Right lung (tissue), 10 donors: ENCODE measurements around the gene TBPL2. TPM values are rescaled to one million over a fixed set of nuclear protein-coding genes. Genes with fewer than 3 reads are reported as not detected.
"Not testable (repeated sequence)": the region's sequence is repeated elsewhere in the genome, so short reads cannot be mapped to it uniquely, and the experiment has no call there.

Source experiments
- DNase-seq, 2 donors: peaks; one replicate each; pipeline ENCODE4 v3.0.0-alpha.2; 2013
- long read RNA-seq, 8 donors: transcript quantifications; one replicate each; lab custom pipeline, GENCODE V29; 2026
- polyA plus RNA-seq, 5 donors: library from polyadenylated mRNA; unstranded; fragments of 120-200 nt; gene quantifications; one replicate each; pipeline versions ENCODE4 v1.2.1 to v1.2.3, GENCODE V29; 2013; ENCODE audit warnings: inconsistent platforms in 1 of 5, low replicate concordance in 1 of 5; ENCODE audit not compliant: insufficient read length in 5 of 5, insufficient read depth in 1 of 5

The TBPL2 gene
- not detected for polyA plus RNA-seq
- long read RNA-seq, donor 1: 0 reads
- long read RNA-seq, donor 2: 0 reads
- long read RNA-seq, donor 3: 0 reads
- long read RNA-seq, donor 4: 0 reads
- long read RNA-seq, donor 5: 0 reads
- long read RNA-seq, donor 6: 0 reads
- long read RNA-seq, donor 7: 0 reads
- long read RNA-seq, donor 8: 0 reads

DNA sequence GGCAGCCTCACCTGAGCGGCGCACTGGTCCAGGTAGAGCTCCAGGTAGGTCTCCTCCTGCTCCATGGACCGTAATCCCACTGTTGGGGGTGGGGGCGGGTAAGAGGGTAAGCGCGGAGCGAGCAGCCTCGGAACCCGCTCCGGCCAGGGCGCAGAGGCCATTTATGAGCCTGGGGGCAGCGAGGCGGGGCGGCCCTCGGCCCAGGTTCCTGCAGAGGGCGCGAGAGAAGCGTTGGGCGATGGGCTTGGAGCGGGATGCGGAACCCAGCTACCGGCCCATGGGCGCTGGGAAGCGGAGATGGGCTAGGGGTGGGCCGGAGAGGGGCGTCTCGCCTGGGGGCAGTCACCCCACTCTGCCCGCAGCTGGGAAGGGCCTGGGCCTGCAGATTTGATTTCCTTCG is at the start of gene TBPL2:
TBPL2 (minus strand) TSS at position 232 of the 400 bp plus-strand sequence; CDS start at position 65, 167 bp downstream.
- DNase-seq: no peak

DNA sequence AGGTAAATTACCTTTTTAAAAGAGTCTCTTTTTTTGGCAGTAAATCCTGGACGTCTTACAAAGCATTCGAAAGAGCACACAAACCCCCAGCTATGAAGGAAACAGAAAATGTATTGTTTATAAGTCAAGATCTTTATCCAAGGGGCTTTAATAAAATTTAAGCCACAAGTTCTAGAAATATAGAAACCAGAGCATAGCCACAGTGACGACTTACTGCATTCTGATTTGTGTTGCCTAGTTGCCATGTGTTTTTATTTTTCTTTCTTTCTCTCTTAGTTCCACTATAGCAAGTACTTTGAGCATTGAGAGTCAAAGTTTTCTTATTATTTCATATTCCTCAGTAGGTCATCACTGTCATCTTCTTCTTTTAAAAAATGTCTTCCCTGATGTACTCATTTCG is 47.8 kb upstream of the TBPL2 start:
- no peak for DNase-seq

DNA sequence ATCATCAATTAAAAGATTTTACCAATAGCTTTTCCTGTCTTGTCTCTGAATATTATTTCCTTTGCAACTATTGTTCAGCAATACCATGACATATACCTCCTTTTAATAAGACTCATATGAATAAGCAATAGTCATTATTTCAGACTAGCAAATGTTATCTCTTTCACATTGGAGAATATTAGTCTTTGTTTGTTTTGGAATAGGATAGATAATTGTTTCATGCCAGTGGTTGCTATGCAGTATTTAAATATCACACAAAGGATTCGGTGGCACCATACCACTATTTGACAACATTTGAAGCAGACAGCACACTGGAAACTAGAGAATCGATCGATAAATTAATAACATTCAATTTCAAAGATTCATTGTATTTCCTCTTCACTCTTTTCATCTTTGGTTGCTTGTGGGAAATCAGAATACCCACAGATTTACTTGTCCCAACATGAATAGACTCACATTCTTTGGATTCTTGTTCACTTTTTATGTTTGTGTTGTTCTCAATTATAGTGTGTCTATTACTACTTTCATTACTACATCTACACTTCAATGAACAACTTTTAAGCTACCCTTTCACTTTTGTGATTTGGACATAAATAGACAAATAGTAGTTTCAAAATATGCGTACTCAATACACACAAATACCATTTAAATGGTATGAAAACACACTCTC is 42.7 kb upstream of the TBPL2 start:
- no peak for DNase-seq

DNA sequence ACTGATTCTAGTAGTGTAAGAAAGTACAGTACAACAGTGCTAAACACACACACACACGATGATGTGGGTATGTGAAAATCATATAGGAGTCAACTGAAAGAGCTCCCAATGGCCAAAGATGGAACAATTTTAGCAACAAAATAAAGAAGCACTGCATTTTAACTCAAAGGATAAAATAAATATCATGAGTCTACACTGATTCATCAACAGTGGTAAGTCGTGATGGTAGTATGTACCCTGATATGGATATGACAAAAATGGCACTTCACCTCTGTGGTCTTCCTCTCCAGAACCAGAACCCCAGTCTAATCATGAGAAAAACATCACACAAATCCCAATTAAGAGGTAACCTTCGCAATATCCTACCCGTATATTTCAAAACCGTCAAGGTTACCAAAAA is 41.4 kb upstream of the TBPL2 start:
- DNase-seq: no peak

DNA sequence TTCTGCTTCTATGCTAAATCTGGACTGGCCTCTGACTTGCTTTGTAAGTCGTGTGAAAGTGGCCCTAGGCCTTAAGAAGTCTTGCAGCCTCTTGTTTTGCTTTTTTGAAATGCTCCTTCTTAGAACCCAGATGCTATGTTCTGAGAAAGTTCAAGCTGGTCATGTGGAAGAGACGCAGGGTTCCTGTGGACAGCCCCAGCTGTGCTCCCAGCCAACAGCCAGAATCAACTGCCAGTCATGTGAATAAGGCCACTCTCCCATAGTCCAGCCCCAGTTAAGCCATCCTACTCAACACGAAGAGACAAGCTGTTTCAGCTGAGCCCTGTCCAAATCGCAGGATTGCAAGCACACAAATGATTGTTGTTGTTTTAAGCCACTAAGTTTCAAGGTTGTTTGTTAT is 37.3 kb upstream of the TBPL2 start:
- no peak for DNase-seq

DNA sequence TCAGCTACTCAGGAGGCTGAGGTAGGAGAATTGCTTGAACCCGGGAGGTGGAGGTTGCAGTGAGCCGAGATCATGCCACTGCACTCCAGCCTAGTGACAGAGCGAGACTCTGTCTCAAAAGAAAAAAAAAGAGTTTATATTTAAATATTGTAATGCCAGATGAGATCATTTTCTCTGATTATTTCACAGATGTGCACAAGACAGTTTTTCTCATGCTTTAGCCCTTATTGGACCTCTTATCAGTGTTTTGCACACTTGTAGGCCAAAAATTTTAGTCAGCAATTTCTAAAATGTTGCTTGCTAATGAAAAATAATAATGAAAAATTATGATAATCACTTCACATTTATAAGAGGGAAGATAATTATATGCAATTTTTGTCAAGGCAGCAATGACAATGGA is 36.0 kb upstream of the TBPL2 start:
- DNase-seq: not testable (repeated sequence)

DNA sequence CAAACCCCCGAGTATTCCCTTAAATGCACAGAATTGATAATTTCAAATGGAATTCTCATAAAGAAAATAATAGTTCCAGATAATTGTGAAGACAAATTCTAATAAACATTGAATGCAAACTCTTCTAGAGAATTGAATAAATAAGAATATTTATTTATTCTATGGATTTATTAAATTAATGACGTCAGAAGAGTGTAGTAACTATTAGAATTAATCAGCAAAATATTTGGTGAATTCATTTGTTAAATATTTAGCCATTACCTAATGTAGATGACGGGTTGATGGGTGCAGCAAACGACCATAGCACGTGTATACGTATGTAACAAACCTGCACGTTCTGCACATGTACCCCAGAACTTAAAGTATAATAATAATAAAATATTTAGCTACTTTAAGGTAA is 33.4 kb upstream of the TBPL2 start:
- no peak for DNase-seq

DNA sequence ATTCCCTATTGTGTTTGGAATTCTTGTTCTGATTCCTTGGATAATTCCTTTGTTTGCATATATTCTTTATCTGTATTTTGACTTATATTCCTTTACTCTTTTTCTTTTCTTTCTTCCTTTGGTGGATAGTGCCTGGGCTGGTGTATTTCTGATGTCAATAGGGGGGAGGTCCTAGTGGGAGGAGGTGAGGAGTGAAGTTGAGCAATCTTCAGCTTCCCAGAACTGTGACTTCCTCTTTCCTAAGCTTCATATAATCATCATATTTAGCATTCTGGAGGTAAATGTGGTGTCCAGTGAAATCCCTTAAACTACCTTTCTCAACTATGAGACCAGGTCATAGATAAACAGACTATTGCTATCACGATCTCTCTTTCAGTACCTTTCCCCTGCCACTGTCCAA is 29.6 kb upstream of the TBPL2 start:
- DNase-seq: no peak

DNA sequence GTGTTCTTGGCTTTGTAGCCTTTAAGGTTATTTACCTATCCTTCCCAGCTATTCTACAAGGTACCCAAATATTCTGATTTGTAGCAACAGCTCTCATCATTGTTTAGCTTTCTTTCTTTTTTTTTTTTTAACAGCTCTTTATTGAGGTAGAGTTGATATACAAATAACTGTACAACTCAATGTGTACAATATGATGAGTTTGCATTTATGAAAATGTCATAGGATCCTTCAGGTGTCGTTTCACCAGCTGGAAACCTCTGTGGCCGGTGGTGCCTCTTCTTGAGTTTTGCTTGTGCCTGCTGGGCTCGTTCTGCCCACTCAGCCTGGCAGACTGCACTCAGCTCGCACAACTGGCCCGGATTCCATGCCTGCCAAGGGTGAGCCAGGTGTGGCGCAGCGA is 26.9 kb upstream of the TBPL2 start:
- no peak for DNase-seq

DNA sequence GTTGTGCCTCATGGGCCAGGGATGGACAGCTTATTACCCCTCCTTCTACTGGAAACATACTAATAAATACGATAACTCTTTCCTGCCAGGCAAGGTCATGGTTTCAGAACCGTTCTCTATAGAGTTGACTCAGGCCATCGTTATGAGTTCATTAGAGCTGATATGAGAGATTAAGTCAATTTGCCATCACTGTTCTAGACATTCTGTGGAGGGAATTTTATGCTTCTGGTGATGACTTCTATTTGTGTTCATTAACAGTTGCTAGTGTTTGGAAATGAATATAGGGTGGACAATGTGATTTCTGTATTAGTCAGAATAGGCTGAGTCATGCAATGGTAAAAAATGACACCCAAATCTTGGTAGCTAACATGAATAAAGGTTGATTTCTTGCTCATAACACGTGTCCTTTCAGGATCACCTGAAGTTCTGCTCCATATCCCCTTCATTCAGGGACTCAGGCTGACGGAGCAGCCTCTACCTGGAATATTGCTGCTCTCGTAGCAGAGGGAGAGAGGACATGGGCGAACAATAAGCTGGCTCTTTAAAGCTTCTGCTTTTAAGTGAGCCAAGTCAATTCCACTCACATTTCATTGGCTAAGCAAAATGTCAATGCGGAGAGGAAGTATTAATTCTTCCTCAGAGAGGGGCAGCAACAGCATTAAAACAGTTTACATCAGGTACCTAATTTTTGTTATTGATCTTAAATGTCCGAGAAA is 18.5 kb upstream of the TBPL2 start:
- no peak for DNase-seq

DNA sequence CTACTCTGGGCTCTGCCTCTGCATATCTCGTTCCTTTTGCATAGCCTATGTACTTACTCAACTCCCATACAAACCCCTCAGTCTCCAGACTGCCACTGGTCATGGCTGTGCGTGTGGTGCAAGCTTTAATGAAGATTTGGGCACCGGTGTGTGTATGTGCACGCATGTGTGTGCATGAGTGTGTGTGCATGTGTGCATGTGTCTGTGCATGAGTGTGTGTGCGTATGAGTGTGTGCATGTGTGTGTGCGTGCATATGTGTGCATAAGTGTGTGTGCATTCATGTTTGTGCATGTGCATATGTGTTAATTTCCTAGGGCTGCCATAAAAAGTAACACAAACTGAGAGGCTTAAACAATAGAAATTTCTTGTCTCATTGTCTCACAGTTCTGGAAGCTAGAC is 17.1 kb upstream of the TBPL2 start:
- DNase-seq: no peak

DNA sequence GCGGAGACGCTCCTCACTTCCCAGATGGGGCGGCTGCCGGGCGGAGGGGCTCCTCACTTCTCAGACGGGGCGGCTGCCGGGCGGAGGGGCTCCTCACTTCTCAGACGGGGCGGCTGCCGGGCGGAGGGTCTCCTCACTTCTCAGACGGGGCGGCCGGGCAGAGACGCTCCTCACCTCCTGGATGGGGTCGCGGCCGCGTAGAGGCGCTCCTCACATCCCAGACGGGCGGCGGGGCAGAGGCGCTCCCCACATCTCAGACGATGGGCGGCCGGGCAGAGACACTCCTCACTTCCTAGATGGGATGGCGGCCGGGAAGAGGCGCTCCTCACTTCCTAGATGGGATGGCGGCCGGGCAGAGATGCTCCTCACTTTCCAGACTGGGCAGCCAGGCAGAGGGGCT is 16.0 kb upstream of the TBPL2 start:
- DNase-seq: not testable (repeated sequence)

DNA sequence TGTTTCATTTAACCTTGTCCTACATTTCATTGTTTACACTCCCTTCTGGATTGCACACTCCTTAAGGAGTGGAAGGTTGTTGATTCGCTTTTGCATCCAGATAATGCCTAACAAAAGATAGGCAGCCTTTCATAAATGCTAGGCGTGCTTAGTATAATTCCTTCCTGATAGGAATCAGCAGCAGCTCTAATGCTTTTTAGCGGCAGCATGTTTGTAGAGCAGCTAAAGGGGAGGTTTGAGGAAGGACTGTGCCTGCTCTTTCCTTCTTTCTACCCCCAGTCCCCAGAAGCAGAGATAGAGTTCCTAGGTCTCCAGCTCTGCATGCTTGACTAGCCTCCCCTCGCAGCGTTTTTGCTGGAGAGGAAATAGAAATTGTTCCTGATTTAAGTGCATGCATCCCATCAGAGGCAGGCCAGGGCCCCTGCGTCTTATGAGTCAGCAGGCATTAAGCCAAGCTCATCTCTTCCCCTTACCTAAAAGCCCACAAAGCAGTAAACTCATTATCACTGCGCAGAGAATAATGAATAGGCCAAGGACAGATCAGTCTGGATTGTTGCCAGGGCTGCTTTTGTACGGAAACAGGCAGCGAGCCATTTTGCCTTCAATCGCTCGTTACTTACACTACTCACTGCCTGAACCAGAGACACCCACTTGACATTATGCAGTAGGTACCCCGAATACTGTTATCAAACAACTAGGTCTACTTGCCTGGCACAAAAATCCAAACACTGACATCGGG is 14.0 kb upstream of the TBPL2 start:
- DNase-seq: peak in 1 of 2 donors; percentile 14

DNA sequence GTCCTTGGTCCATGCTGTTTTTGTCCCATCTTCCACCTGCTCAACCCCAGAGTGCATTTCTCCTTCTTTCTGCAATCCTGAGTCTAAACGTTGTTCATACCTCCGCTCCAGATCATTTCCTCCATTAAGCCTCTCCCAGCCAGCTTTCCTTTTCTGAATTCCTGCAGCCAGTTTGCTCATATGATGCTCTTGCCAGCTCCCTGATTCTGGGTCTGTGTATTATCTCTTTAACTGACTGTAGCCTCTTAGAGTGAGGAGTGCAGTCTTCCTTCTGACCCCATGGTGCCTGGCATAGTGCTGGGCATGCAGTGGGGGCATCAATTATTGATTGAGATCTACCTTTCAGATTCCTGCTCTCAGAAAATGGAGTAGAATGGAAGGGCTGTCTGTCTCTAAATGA is 11.5 kb upstream of the TBPL2 start:
- no peak for DNase-seq

DNA sequence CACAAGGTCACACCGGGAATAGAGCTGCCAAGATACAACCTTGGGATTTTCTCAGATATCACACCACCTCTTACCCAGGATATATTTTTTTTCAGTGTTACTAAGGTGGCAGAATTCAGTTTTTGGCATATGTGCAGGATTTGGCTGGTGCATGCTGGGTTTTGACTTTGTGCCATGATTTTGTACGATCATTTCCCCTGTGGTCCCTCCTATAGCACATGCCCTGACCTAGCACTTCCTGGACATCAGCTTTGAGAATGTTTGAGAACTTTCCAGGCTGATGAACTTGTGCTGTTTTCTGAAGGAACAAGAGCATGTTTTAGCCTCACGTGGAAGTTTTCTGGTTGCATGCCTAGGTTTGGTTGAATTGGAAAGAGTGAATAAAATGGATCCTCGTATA is 11.0 kb upstream of the TBPL2 start:
- no peak for DNase-seq

DNA sequence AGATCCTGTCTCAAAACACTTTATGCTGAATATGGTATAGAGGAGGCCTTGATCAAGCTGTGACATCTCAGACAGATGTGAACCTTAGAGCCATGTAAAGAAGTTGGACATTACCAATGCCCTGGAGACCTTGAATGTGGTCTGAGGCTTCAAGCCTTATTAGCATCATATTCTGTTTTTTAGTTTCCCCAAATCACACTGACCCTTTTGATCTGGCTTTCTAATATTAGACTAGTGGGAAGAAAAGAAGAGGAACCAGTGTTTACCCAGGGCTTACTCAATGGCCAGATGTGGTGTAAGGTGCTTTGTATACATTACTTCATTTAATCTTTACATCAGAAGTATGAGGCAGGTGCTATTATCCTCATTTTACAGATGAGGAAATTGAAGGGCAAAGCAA is 10.6 kb upstream of the TBPL2 start:
- DNase-seq: no peak

DNA sequence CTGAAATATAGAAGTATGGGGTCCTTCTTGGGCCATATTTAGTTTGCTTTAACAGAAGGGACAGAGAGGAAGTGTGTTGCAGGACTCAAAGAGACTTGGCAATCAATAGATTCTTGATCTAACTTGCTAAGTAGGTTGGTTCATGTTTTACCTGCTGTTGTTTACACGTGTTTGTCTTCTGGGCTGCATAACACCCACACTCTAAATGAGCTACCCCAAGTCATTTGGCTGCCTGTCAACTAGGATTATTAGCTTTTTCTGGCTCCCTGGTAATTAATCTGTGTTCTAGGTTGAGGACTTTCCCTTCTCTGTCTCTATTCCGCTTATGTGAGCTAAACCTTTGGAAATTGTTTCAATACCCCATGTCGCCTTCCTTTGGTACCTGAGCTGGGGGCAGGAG is 10.1 kb upstream of the TBPL2 start:
- no peak for DNase-seq

DNA sequence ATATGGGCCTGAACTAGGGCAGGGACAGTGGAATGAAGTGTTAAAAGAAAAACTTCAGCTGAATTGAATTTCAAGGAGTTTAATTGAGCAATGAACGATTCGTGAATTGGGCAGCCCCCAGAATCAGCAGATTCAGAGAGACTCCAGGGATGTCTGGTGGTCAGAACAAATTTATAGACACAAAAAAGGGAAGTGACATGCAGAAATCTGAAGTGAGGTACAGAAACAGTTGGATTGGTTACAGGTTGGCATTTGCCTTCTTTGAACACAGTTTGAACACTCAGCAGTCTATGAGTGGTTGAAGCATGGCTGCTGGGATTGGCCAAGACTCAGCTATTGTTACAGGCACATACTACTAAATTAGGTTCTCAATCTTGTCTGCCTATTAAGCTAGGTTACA is 9.7 kb upstream of the TBPL2 start:
- no peak for DNase-seq

DNA sequence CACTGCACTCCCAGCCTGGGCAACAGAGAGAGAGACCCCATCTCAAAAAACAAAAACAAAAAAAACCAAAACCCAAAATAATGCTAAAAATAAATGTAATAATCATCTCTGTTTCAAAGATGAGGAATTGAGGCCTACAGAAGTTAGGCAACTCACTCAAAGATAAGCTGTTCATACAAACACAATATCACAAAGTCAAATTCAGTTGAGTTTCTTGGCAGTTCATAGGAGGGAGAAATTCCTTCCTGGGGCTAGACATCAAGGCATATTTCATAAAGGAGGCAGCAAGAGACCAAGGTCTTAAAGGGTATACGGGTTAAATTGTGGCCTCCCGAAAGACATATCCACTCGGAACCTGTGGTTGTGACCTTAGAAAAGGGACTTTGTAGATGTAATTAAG is 8.7 kb upstream of the TBPL2 start:
- DNase-seq: no peak

DNA sequence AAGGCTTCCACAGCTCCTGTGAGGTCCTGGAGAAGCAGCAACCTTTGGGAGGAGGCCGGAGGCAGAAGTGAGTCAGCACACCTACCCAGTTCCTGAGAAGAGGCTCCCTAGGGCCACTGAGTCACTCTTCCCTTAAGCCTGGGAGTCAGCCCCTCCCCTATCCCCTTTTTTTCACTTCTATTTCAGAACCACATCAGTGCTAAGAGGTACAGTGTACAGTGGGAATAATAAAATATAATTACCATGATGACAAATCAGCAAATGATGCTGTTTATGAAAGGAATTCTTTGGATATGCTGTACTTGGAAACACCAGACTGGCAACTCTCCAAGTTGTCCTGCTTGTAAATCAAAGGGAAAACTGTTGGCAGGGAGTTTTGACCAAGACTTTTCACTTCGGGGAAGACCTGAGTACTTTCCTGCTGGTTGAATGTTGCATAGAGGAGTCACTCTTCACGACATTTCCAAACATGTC is 7.8 kb upstream of the TBPL2 start:
- DNase-seq: no peak

DNA sequence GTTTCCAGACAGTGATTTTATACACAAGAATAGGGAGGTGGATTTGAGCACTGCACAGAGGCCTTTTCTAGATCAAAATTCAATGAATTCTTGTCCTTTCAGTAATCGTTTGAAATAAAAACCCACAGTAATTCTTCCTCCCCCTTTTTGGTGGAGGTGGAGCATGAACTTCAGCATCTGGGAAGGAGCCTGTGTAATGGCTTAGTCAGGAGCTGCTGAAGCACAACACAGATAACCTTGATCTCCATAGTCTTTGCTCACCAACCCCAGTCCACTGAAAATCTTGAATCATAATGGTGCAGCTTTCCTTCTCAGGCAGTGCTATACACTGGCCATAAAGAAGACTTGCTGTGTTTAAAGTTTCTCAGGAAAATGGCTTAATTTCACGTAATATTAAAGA is 6.4 kb upstream of the TBPL2 start:
- DNase-seq: no peak

DNA sequence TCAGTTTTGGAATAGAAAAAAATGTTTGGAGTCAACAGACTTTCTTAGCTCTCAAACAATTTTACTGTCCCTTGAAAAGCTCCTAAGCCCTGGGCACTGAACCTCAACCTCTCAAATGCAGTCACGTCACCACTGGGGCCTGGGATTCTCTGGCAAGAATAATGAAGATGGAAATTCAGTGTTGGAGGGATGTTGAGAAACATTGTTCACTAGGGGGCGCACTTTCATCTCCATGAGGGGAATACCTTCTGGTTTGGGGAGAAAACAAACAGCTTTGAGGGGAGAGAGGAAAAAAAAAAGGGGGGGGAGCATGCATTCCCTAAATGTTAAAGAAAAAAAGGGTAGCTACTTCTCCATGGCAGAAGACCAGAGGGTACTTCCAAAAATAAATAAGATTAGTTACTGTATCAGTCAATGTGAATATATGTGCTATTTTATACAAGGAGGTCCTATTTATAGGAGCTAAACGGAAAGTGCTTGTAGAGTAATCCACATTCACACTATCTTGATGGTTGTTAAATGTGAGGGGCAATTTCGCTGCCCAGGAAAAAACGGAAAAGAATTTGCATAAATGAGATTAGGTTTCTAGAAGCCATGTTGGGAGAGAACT is 5.8 kb upstream of the TBPL2 start:
- DNase-seq: peak; percentile 11 to 43
